Measurements from ENCODE around the gene STXBP6.
"Not testable (repeated sequence)": the region's sequence is repeated elsewhere in the genome, so short reads cannot be mapped to it uniquely, and the experiment has no call there.

Gene STXBP6

DNA sequence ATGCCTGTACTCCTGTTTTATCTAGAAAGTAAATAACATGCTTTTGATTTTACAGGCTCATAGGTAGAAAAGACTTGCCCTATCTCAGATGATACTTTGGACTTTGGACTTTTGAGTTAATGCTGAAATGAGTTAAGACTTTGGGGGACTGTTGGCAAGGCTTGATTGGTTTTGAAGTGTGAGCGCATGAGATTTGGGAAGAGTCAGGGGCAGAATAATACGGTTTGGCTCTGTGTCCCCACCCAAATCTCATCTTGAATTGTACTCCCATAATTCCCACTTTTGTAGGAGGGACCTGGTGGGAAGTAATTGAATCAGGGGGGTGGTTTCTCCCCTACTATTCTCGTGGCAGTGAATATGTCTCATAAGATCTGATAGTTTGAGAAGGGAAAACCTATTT lies 259.8 kb downstream of the STXBP6 start:
- no peak for DNase-seq

DNA sequence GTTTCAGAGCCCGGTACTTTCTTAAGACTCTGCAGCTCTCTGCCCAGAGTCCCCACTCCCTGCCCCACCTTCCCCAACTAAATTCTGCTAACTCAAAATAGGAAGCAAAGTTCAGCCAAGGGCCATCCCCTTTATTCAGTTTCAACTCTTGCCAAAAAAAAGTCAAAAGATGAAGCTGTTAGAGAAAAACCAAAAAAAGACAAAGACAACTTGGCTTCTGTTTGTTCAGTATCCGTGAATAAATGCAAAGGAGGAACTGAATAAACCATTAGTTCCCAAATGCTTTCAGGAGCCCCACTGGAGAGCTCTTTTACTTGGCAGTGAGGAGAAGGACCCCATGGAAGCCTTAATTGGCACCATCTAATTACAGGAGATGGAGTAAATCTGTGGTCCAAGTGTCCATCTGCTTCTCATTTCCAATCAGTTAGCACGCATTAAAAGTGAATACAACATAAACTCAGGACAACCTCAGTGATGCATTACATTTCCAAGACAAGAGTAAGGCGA lies 260.5 kb downstream of the STXBP6 start:
- DNase-seq = no peak

DNA sequence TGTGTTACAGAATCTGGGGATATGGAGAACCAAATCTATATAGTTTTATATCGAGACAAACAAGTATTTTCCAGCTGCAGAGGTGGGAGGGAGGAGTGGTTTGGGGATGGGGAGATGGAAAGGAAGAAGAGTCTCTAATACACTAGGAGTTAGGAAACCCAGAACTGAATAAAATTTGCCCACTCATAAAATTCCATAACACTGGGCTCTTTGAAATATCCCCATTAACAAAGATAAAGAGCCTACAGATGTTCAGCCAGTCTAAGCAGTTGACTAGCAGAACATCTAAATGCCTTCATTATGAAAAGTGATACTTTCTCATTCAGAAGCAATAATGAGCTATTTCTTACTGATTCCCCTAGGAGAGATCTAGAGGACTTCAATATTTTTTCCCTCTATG lies 264.2 kb downstream of the STXBP6 start:
- no peak for DNase-seq

DNA sequence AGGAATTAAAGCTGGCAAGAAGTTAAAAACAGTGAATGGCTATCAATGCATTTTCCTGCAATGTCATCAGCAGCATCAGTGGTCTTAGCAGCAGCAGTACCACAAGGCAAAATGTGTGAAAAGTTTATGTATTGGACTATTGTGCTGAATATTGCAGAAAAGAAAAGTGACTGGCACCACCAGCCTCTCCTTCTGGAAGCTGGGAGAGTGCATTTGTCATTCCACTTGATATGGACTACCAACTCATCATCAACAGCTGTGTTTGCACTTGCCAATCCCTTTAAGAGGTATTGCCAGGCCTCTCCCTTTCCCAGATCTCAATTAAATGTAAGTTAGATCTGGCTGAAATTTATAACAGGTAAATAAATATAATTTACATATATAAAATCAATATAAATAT lies 265.0 kb downstream of the STXBP6 start:
- DNase-seq = no peak

DNA sequence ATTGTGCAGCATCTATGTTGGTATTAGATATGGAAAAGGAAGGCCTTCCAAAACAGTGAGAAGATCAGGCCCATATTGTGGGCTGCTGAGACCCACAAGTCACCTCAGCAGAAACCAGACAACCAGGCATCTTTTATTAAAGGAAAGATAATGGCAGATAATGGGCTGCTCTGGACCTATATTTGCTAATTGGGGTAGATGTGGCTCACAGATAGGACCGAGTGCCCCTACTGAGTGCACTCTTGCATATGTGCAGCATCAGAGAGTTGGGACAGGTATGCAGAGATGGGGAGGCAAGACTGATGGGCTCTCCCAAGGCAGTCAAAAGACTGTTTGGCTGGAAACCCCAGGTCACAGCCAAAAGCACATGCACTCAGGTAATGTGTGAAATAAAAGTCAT lies 266.2 kb downstream of the STXBP6 start:
- DNase-seq = no peak

DNA sequence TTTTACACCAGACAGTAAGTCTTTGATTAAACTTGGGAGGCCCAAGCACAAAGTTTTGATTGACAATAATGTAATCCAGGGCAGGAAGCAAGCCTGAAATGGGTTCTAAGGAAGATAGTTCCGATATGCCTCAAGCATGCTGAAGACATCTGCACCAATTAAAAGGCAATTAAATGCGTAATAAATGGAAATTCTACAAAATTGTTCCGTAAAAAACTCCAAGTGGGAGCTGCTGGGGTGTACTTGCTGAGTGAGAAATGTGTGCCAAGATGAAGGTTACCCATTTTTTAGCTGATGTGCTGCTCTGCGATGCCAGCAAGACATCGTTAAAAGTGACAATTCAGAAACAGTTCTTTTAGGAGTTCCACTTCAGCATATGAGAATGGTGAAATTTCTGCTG lies 269.7 kb downstream of the STXBP6 start:
- no peak for DNase-seq

DNA sequence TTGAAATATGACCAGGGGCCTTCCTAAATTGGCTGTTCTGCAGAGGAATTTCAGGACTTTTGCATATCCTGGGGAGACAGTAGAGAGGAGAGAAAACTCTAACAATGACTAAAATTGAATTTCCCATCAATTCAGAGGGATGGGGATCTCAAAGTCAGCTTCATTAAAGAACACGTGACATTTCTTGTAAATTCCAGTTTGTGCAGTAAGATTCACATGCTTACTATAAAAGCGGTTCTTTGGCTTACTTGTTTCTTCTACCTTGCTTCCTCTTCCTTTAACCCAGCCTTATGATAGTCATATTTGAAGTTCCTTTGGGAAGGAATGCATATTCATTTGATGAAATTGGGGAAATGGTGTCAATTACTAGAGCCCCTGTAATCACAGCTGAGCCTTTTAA lies 272.3 kb downstream of the STXBP6 start:
- DNase-seq = no peak

DNA sequence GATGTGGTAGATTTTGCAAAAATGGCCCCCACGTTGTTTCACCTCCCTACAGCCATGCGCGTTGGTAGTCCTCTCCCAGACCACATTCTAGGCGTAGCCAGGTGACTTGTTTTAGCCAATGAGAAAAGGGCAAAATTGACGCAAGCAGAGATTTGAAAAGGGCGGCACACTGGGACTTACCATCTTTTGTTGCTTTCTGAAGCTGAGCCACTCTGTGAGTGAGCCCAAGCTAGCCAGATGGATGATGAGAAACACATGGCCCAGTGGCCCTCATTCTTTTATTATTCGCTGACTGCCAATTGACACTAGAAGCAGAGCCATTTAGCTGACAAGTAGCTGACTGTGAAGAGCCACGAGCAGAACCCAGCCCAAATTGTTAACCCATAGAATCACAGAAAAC lies 274.0 kb downstream of the STXBP6 start:
- no peak for DNase-seq

DNA sequence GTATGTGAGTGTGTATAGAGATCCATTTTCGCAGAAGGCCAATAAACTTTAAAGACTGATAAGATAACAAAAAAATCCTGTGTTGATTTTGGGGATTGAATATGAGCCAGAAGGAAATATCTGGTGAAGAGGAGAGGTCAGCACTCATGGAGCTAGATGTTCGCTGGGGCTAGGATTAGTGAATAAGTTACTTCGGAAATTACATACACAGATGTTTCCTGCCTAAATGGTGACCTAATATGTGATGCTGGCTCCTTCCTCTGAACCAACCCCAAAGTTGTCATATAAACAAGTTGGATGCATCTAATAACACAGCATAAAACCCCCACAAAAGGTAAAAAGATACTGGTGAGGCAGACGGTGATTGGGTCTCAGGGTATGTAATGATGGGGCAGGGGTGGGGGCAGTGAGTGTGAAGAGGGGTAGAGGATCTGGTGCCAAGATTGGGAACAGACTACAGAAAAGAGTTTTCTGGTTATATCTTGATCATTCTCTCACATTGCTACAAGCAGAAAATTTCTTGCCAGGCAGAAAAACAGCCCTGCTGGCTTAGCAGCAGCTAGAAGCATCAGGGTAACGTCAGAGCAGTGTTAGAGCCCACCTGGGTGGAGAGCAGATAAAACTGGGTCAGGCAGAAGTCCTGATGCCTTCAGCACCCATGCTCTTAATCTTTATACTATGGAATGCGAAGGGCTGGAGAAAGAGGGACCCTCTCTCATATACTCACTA lies 275.6 kb downstream of the STXBP6 start:
- DNase-seq = no peak

DNA sequence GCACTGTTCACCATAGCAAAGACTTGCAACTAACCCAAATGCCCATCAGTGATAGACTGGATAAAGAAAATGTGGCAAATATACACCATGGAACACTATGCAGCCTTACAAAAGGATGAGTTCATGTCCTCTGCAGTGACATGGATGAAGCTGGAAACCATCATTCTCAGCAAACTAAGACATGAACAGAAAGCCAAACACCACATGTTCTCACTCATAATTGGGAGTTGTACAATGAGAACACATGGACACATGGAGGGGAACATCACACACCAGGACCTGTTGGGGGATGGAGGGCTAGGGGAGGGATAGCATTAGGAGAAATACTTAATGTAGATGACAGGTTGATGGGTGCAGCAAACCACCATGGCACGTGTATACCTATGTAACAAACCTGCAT lies 276.4 kb downstream of the STXBP6 start:
- not testable (repeated sequence) for DNase-seq

DNA sequence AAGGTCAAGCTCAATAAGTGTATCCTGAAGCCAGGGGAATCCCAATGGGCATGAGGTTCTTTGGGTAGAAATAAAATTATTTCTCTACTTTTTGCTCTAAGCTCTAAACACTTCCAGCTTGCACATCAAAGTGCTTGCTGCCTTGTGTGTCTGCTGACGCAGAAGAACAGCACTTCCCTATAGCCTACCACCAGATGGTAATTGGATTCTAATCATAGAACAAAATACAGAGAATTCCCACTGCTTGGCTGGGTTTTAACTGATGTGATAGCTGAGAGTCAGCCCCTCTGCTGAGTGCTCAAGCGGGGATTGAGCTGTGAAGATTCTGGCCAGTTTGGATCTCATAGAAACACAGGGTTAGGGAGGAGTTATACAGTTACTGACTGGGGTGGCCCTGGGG lies 283.5 kb downstream of the STXBP6 start:
- DNase-seq = no peak

DNA sequence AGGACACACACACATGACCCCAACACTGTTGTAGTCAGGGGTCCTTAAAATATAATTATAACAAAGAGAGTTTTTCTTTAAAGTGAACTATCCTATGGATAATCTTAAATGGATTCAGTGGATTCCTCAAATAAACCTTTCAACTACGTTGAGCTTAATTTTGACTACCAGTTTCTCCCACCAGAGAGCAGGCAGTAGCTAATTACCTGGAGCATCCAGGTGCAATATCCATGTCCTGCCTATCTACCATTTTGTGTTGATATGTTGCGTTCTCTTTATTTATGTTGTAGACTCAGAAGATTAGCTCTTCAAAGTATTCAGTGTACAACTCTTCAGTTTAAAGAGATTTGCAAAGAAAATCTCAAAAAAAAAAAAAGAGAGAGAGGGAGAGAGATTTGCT lies 288.8 kb downstream of the STXBP6 start:
- no peak for DNase-seq

Measured in inflammatory macrophage (primary cell).